Psoas muscle (tissue), 8 donors: ENCODE results near the gene HERC5. TPM values are rescaled to one million over a fixed set of nuclear protein-coding genes. Genes with fewer than 3 reads are reported as not detected.

Experiments
- ATAC-seq, 4 donors: fragments of 200-7000 bp; cut with Tn5 transposase; one replicate each; pipeline ENCODE4 v1.9.1; 2020; ENCODE audit warnings: moderate library complexity in 3 of 4, mild to moderate bottlenecking in 2 of 4
- DNase-seq, 2 donors: peaks; one replicate each; pipeline ENCODE4 v3.0.0-alpha.2; 2020
- H3K27ac ChIP-seq: fragments of 200-600 bp; one replicate; pipeline ENCODE4 v1.8.0; 2022
- H3K27me3 ChIP-seq, 3 donors: fragments of 200-600 bp in 1 of 3; one replicate each; pipeline versions ENCODE4 v1.6.1 to v1.8.0; 2013 to 2022; ENCODE audit warnings: low read length in 2 of 3, mild to moderate bottlenecking in 2 of 3, moderate library complexity in 1 of 3; ENCODE audit not compliant: insufficient read depth in 3 of 3
- H3K36me3 ChIP-seq, 2 donors: fragments of 200-600 bp in 1 of 2; one replicate each; pipeline versions ENCODE4 v1.6.1 to v1.8.0; 2013 to 2022; ENCODE audit warnings: low read depth in 1 of 2, mild to moderate bottlenecking in 1 of 2, moderate library complexity in 1 of 2; ENCODE audit not compliant: insufficient read depth in 1 of 2
- H3K4me1 ChIP-seq: fragments of 200-600 bp; one replicate; pipeline ENCODE4 v1.8.0; 2022
- H3K4me3 ChIP-seq: fragments of 200-600 bp; one replicate; pipeline ENCODE4 v1.8.0; 2022; ENCODE audit warnings: mild to moderate bottlenecking
- H3K9me3 ChIP-seq: fragments of 200-600 bp; one replicate; pipeline ENCODE4 v1.8.0; 2022
- WGBS, 3 donors: extraction: QIAGEN DNeasy Blood & Tissue Kit; methylation state at CpG; one replicate each; pipeline versions ENCODE4 v1.1.6 to v1.1.7; 2013; 5-methylcytosine and 5-hydroxymethylcytosine counted together
- intact Hi-C, 2 donors: fragments of 100-400 bp; cut with DNase I; formaldehyde crosslinking; loops; one replicate each; pipeline versions ENCODE4 v1.11.0 to v1.14.2; 2022
- polyA plus RNA-seq, 3 donors: library from polyadenylated mRNA; stranded (reverse); fragments of 200-250 nt; gene quantifications; one replicate each; pipeline ENCODE4 v1.2.3, GENCODE V29; 2013
- total RNA-seq, 4 donors: library from RNA; stranded (reverse); fragmentation: NEBNext Ultra II Directional in 2 of 4; extraction: Animal tissue kit (Norgen Biotek cat#: 25700) in 2 of 4; gene quantifications; one replicate each; pipeline versions ENCODE4 v1.2.1 to v1.2.4, GENCODE V29; 2021 to 2023
- TF ChIP-seq, protein P1 (sequence below): fragments of 200-600 bp; IDR thresholded peaks from one replicate; pipeline ENCODE4 v1.8.0; 2022; ENCODE audit warnings: antibody characterized with exemption
- donor health status: healthy with polysubstance abuse.
- donor health status: DM: no; HTN: no; CAD: no; lungs with moderate emphysema.
- donor health status: Bipolar disorder and iron deficiency.
- donor health status: healthy.
- donor health status: DM: yes; HTN: yes; CAD: no.
- donor health status: DM: no; HTN: no; CAD: no.
- donor health status: DM: no; HTN: no; CAD: no.
- donor health status: DM: yes; HTN: yes; CAD: no.

Gene HERC5
- total and polyA plus RNA-seq, 7 donors = 0.42 to 2.8 (median 0.79) TPM

DNA sequence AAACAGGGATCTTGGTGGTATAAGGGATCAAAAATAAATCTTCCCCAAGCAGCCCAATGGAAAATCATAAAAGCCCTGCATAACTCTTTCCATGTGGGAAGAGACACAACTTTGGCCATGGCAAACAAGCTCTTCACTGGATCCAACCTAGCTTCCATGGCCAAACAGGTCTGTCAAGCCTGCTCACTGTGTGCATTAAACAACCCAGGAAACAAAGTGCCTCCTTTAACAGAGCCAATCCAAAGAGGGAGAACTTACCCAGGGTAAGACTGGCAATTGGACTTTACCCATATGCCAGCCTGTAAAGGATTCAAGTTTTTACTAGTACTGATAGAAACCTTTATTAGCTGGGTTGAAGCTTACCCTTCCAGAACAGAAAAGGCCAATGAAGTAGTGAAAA lies 7.6 kb upstream of the HERC5 start:
- no peak overlapping the region for H3K4me3 ChIP-seq
- TF ChIP-seq, protein P1, sequence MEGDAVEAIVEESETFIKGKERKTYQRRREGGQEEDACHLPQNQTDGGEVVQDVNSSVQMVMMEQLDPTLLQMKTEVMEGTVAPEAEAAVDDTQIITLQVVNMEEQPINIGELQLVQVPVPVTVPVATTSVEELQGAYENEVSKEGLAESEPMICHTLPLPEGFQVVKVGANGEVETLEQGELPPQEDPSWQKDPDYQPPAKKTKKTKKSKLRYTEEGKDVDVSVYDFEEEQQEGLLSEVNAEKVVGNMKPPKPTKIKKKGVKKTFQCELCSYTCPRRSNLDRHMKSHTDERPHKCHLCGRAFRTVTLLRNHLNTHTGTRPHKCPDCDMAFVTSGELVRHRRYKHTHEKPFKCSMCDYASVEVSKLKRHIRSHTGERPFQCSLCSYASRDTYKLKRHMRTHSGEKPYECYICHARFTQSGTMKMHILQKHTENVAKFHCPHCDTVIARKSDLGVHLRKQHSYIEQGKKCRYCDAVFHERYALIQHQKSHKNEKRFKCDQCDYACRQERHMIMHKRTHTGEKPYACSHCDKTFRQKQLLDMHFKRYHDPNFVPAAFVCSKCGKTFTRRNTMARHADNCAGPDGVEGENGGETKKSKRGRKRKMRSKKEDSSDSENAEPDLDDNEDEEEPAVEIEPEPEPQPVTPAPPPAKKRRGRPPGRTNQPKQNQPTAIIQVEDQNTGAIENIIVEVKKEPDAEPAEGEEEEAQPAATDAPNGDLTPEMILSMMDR = no peak
- no peaks in the 10 kb centered on the region for H3K36me3 ChIP-seq
- H3K27me3 ChIP-seq = no peaks in the 10 kb centered on the region
- ATAC-seq (no peak), DNase-seq (no peak)
- H3K4me1 ChIP-seq = no peaks in the 10 kb centered on the region
- H3K27ac ChIP-seq = no peak overlapping the region
- intact Hi-C loops = no loop called here
- H3K9me3 ChIP-seq = no peaks in the 10 kb centered on the region

DNA sequence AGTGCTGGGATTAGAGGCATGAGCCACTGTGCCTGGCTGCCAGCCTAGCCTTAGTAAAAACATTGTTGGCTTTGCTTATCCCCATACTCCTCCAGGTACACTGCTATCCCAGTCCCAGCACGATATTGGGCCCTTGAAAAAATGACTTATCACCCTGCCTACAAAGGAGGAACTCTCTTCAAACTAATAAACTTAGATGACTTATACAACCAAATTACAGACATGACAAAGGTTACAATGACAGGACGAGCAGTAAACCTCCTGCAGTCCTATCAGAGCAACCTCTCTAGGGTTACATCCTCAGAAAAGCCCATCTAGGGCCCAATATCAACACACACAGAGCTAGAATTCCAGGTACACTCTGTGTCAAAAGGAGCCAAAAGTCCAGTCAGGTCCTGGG lies 5.7 kb upstream of the HERC5 start:
- no peak overlapping the region for H3K4me3 ChIP-seq
- H3K36me3 ChIP-seq = no peaks in the 10 kb centered on the region
- DNase-seq (no peak), ATAC-seq (no peak)
- no peak overlapping the region for H3K27ac ChIP-seq
- WGBS, 3 donors = 79 to 92% (median 90%) methylated on average over 2 of the region's 2 CpGs
- intact Hi-C loops = no loop called here
- TF ChIP-seq, protein P1 = no peak
- no peaks in the 10 kb centered on the region for H3K27me3 ChIP-seq
- no peaks in the 10 kb centered on the region for H3K9me3 ChIP-seq
- H3K4me1 ChIP-seq = no peaks in the 10 kb centered on the region

DNA sequence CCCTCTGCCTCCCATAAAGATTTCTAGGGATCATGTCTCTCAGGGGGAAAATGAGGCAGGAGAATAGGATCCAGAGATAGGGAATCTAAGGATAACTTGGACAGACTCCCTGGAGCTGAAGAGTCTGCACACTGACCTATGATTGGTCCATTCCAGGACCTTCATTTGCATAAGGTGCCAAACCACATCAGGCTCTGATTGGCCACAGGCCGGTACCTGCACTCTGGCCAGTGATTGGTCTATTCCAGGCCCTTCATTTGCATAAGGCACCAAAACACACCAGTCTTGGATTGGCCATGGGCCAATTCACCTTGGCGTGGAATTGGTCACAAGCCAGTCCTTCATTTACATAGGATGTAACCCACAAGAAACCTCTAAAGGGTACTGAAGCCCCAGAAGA lies 4.0 kb upstream of the HERC5 start:
- no peak overlapping the region for H3K27ac ChIP-seq

DNA sequence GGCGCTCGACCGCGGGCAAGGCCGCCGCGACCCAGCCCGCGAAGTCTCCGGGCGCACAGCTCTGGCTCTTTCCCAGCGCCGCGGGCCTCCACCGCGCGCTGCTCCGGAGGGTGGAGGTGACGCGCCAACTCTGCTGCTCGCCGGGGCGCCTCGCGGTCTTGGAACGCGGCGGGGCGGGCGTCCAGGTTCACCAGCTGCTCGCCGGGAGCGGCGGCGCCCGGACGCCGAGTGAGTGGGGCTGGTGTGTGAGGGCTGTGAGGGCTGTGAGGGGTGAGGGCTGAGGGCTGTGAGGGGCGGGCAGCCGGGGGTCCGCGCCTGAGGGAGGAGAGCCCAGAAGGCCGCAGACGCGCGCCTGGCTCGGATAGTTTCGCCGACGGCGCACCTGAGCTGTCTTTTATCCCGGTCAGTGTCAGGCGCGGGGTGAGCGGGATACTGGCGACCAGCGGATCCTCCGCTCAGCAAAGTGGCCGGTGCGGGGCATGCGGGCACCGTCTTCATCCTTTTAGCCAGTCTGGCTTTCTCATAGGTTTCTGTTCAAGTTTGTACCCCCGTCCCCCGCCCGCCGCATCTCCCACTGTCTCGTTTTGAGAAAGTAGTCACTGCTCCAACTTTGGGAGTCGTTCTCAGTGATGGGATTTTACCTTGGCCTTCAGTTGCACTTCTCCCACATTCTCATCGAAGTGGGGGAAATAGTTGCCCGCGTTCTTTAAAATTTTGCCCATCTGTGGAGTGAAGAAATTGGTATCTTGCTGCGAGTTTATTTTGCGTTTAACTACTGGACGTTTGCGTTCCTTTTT lies 586 bp downstream of the HERC5 start:
- DNase-seq (peak; percentile 57 to 67), ATAC-seq (peak; percentile 73 to 76 (median 74))
- intact Hi-C loops = loop anchor here (2.0 to 5.0 kb wide), 3 partner anchors 79 to 240 kb away; partner anchors contain the start of genes HERC6 (in 1 of the 2) and PPM1K (in 1 of the 2)
- Histone ChIP-seq H3K36me3 (no peaks in the 10 kb centered on the region), H3K4me1 (no peaks in the 10 kb centered on the region), H3K4me3 (peak overlapping the region; percentile 82), H3K27ac (peak overlapping the region; percentile 60), H3K9me3 (no peaks in the 10 kb centered on the region), H3K27me3 (no peaks in the 10 kb centered on the region)
- 4 to 8% (median 6%) methylated on average over 60 to 75 of the region's 75 CpGs for WGBS, 3 donors
- TF ChIP-seq, protein P1 = no peak

More for the DNA sequence above, 4.0 kb upstream of the HERC5 start:
- DNase-seq (no peak), ATAC-seq (no peak)
- WGBS, 3 donors = 67 to 78% (median 72%) methylated on average over 2 of the region's 2 CpGs
- TF ChIP-seq, protein P1 = no peak
- Histone ChIP-seq H3K36me3 (no peaks in the 10 kb centered on the region), H3K9me3 (no peaks in the 10 kb centered on the region), H3K4me3 (no peak overlapping the region), H3K27me3 (no peaks in the 10 kb centered on the region), H3K4me1 (no peaks in the 10 kb centered on the region)
- intact Hi-C loops = no loop called here
